K562 (cell line): ENCODE data around the gene TENT4A. TPM values are rescaled to one million over a fixed set of nuclear protein-coding genes. Genes with fewer than 3 reads are reported as not detected.

ENCODE experiments used
- ATAC-seq: fragments of 200-7000 bp; cut with Tn5 transposase; 3 replicates; pipeline ENCODE4 v1.9.1; 2020; ENCODE audit warnings: moderate library complexity
- Bru-seq: library from RNA; stranded (reverse); fragments of 400-500 nt; gene quantifications from one replicate; lab custom pipeline; 2021; lab: Mats Ljungman, UMichigan
- BruChase-seq, 2 experiments: library from RNA; stranded (reverse); fragments of 400-500 nt; gene quantifications; one replicate each; lab custom pipeline; 2021; lab: Mats Ljungman, UMichigan
- BruUV-seq: library from RNA; stranded (reverse); fragments of 400-500 nt; replicated peaks from 2 replicates; lab custom pipeline; 2021; lab: Mats Ljungman, UMichigan
- CTCF ChIA-PET: fragments of 300-600 bp; formaldehyde crosslinking; extraction: SDS; loops from one replicate; lab custom pipeline; 2021; ENCODE audit warnings: low intra/inter-chr PET ratio; lab: Yijun Ruan, JAX
- POLR2A ChIA-PET: fragments of 300-600, 350-650 bp; sonication (Branson Sonifier 250); formaldehyde crosslinking; extraction: SDS; loops from one replicate; lab custom pipeline; 2021; ENCODE audit warnings: antibody characterized with exemption, inconsistent platforms; lab: Yijun Ruan, JAX
- DNase-seq, 4 experiments: peaks; one replicate each; pipeline versions ENCODE4 v3.0.0 to v3.0.0-alpha.2; 2011 to 2018; ENCODE audit warnings: low spot score in 3 of 4, mixed read lengths in 3 of 4; ENCODE audit errors: extremely low read depth in 1 of 4
- FAIRE-seq: peaks from 2 replicates; lab custom pipeline; 2011; peaks lifted over from hg19 to GRCh38; lab: Jason Lieb, UNC
- H2AFZ ChIP-seq: 2 replicates; pipeline ENCODE4 v1.6.0; 2011; ENCODE audit warnings: low read depth, low read length, control low read depth, inconsistent platforms
- H3K27ac ChIP-seq: fragments of 200-600 bp; 3 replicates; pipeline ENCODE4 v1.8.0; 2011; ENCODE audit warnings: low read depth, mild to moderate bottlenecking, control low read depth, inconsistent platforms, low read length, moderate library complexity, mixed read lengths; ENCODE audit errors: extremely low read depth
- H3K27me3 ChIP-seq, 2 experiments: fragments of 300-600 bp in 1 of 2; 2 replicates in 1 of 2; 3 replicates in 1 of 2; pipeline versions ENCODE4 v1.6.0 to v1.8.0; 2011; ENCODE audit warnings: inconsistent platforms in 2 of 2, low read length in 2 of 2, mild to moderate bottlenecking in 1 of 2, mixed read lengths in 1 of 2, moderate library complexity in 1 of 2; ENCODE audit not compliant: control insufficient read depth in 2 of 2, insufficient read depth in 2 of 2
- H3K36me3 ChIP-seq: fragments of 300-600 bp; 3 replicates; pipeline ENCODE4 v1.8.0; 2011; ENCODE audit warnings: mild to moderate bottlenecking, low read length, inconsistent platforms; ENCODE audit not compliant: control insufficient read depth, insufficient read depth
- H3K4me1 ChIP-seq, 2 experiments: fragments of 200-600 bp in 1 of 2; replicated peaks in 1 of 2; 2 replicates in 1 of 2; 3 replicates in 1 of 2; pipeline versions ENCODE4 v1.5.1 to v1.8.0; 2011; ENCODE audit warnings: inconsistent platforms in 2 of 2, low read length in 2 of 2, mild to moderate bottlenecking in 1 of 2, mixed read lengths in 1 of 2, moderate library complexity in 1 of 2; ENCODE audit not compliant: control insufficient read depth in 2 of 2, insufficient read depth in 2 of 2
- H3K4me2 ChIP-seq: 2 replicates; pipeline ENCODE4 v1.6.1; 2011; ENCODE audit warnings: low read length, control low read depth, inconsistent platforms, mixed read lengths; ENCODE audit not compliant: insufficient read depth
- H3K4me3 ChIP-seq: fragments of 200-600 bp; sonication (generic), shearing (Covaris generic); 2 replicates; pipeline ENCODE4 v1.5.1; 2016; ENCODE audit warnings: control low read depth, inconsistent platforms
- H3K79me2 ChIP-seq: fragments of 200-600 bp; 3 replicates; pipeline ENCODE4 v1.8.0; 2011; ENCODE audit warnings: low read length, inconsistent platforms; ENCODE audit not compliant: control insufficient read depth, insufficient read depth
- H3K9ac ChIP-seq, 2 experiments: 2 replicates each; pipeline versions ENCODE4 v1.6.0 to v1.6.1; 2011; ENCODE audit warnings: low read depth in 2 of 2, low read length in 2 of 2, control low read depth in 1 of 2, inconsistent platforms in 1 of 2, mild to moderate bottlenecking in 1 of 2, mixed read lengths in 1 of 2; ENCODE audit not compliant: insufficient read depth in 1 of 2
- H3K9me1 ChIP-seq: one replicate; pipeline ENCODE4 v1.6.0; 2011; ENCODE audit warnings: inconsistent platforms, mild to moderate bottlenecking, low read length, moderate library complexity; ENCODE audit not compliant: control insufficient read depth, insufficient read depth
- H3K9me3 ChIP-seq: replicated peaks from 2 replicates; pipeline ENCODE4 v1.5.1; 2011; ENCODE audit warnings: low read depth, low read length, inconsistent platforms; ENCODE audit not compliant: control insufficient read depth, insufficient read depth
- H4K20me1 ChIP-seq: replicated peaks from 2 replicates; pipeline ENCODE4 v1.6.1; 2011; ENCODE audit warnings: low read length, inconsistent platforms, mixed read lengths; ENCODE audit not compliant: control insufficient read depth, insufficient read depth
- BHLHE40 ChIP-seq: IDR thresholded peaks from 2 replicates; pipeline ENCODE4 v1.6.1; 2011; ENCODE audit warnings: low read length, improper control_type of control experiment
- ELK1 ChIP-seq: sonication (generic); formaldehyde crosslinking; IDR thresholded peaks from 2 replicates; pipeline ENCODE4 v1.8.1; 2022; ENCODE audit warnings: missing genetic modification reagents
- FUS ChIP-seq: fragments of 200-400 bp; formaldehyde crosslinking; optimal IDR thresholded peaks from 2 replicates; pipeline ENCODE3; 2017; ENCODE audit warnings: low read depth, low read length
- KDM5B ChIP-seq: fragments of 200-600 bp; sonication (generic); IDR thresholded peaks from 2 replicates; pipeline ENCODE4 v1.6.1; 2012; ENCODE audit warnings: low read depth, mild to moderate bottlenecking, moderate library complexity, low read length, control low read depth, inconsistent platforms; ENCODE audit not compliant: insufficient replicate concordance
- PHF8 ChIP-seq: fragments of 200-600 bp; sonication (generic); IDR thresholded peaks from 2 replicates; pipeline ENCODE4 v1.6.1; 2012; ENCODE audit warnings: mixed run types, mild to moderate bottlenecking, inconsistent platforms, low read length, moderate library complexity, borderline replicate concordance
- SAFB ChIP-seq: fragments of 200-400 bp; formaldehyde crosslinking; IDR thresholded peaks from 2 replicates; pipeline ENCODE4 v1.6.1; 2017; ENCODE audit warnings: low read depth, low read length, borderline replicate concordance
- ZBTB7A ChIP-seq: IDR thresholded peaks from 2 replicates; pipeline ENCODE4 v1.6.1; 2011; ENCODE audit warnings: low read depth, mild to moderate bottlenecking, low read length, moderate library complexity, borderline replicate concordance; ENCODE audit not compliant: control insufficient read depth
- ZKSCAN1 ChIP-seq: fragments of 150-350 bp; IDR thresholded peaks from 2 replicates; pipeline ENCODE4 v1.6.1; 2016; ENCODE audit warnings: low read depth, low read length
- ZZZ3 ChIP-seq: fragments of 450-650 bp; IDR thresholded peaks from 2 replicates; pipeline ENCODE4 v1.6.1; 2016; ENCODE audit warnings: antibody characterized with exemption, mild to moderate bottlenecking, moderate library complexity
- WGBS: fragments of 100-300 bp; shearing (Covaris generic); methylation state at CpG from one replicate; pipeline ENCODE4 v1.1.6; 2016; ENCODE audit warnings: low coverage, mixed read lengths; ENCODE audit not compliant: insufficient coverage; ENCODE audit errors: missing lambda C conversion rate; 5-methylcytosine and 5-hydroxymethylcytosine counted together
- in situ Hi-C: fragments of 300-500 bp; cut with MboI; formaldehyde crosslinking; loops from 4 replicates; pipeline ENCODE4 v1.15.0; 2018; ENCODE audit warnings: inconsistent platforms, mixed read lengths
- intact Hi-C: fragments of 100-400 bp; cut with micrococcal nuclease; formaldehyde crosslinking; loops from 2 replicates; pipeline ENCODE4 v1.14.2; 2022
- long read RNA-seq, 3 experiments: library from polyadenylated mRNA in 2 of 3; library from RNA in 1 of 3; unstranded in 2 of 3; stranded (forward) in 1 of 3; transcript quantifications; one replicate each; pipeline ENCODE4 v2.0.0, GENCODE V29; 2019 to 2022
- polyA minus RNA-seq, 3 experiments: library from RNA; depleted of rRNA, polyadenylated mRNA; stranded (reverse); fragments of >200 nt; gene quantifications; 2 replicates each; pipeline ENCODE4 v1.2.3, GENCODE V29; 2011
- polyA plus RNA-seq, 8 experiments: library from polyadenylated mRNA; depleted of rRNA in 4 of 8; stranded (reverse) in 5 of 8; unstranded in 3 of 8; fragments of >200 nt; fragmentation: Nextera tagmentation in 2 of 8; fragmentation: Illumina TruSeq in 1 of 8; extraction: Ambion mirVana in 2 of 8; extraction: Trizol in 1 of 8; gene quantifications; 2 replicates each; pipeline versions ENCODE4 v1.2.1 to v1.2.3, GENCODE V29; 2011 to 2014; ENCODE audit warnings: inconsistent platforms in 1 of 8, missing spikeins in 1 of 8
- total RNA-seq, 7 experiments: library from RNA; depleted of rRNA in 6 of 7; stranded (reverse); fragments of >200 nt in 6 of 7; fragmentation: Illumina TruSeq in 2 of 7; extraction: Trizol in 2 of 7; gene quantifications; 2 replicates each; pipeline versions ENCODE4 v1.2.1 to v1.2.3, GENCODE V29; 2011 to 2021; ENCODE audit warnings: low replicate concordance in 1 of 7
- TF ChIP-seq, protein P1 (sequence below): fragments of 200-800 bp; sonication (Bioruptor generic); IDR thresholded peaks from 2 replicates; pipeline ENCODE4 v1.6.1; 2017; ENCODE audit warnings: missing genetic modification characterization, missing compliant biosample characterization

The TENT4A gene
- total RNA-seq (2011; cell fraction: chromatin; rRNA removed; ENCODE audit: low replicate concordance) = 144 and 165 TPM in 2 replicates
- total RNA-seq (2011; cell fraction: nucleolus; rRNA removed) = 58.9 and 66.3 TPM in 2 replicates
- total RNA-seq (2011; cell fraction: nucleoplasm; rRNA removed) = 88.6 and 115 TPM in 2 replicates
- total RNA-seq (2014; rRNA removed) (10.9 and 16.5 TPM in 2 replicates), total RNA-seq (2014; rRNA removed; fragmentation: Illumina TruSeq; extraction: Trizol) (11.6 and 13.0 TPM in 2 replicates), total RNA-seq (2015; rRNA removed; fragmentation: Illumina TruSeq; extraction: Trizol) (14.9 and 17.7 TPM in 2 replicates), total RNA-seq (2021) (24.0 and 26.6 TPM in 2 replicates), polyA plus RNA-seq (2011; rRNA removed) (7.4 and 8.2 TPM in 2 replicates), polyA plus RNA-seq (2014; fragmentation: Illumina TruSeq; extraction: Trizol) (25.7 and 27.3 TPM in 2 replicates), polyA plus RNA-seq (2014; fragmentation: Nextera tagmentation; extraction: Ambion mirVana) (1 to 10 TPM; 1.3 to 1.6 TPM), polyA plus RNA-seq (2014; rRNA removed) (18.8 and 20.3 TPM in 2 replicates), polyA minus RNA-seq (2011; rRNA and poly(A)+ RNA removed) (14.8 and 19.0 TPM in 2 replicates), Bru-seq, nascent RNA (percentile 89 among the genes with signal in this experiment), BruChase-seq, experiment 1, labeled RNA remaining after a 2-hour chase (percentile 96 among the genes with signal in this experiment), BruChase-seq, experiment 2, labeled RNA remaining after a 6-hour chase (percentile 96 among the genes with signal in this experiment)
- 4.4 and 5.5 TPM in 2 replicates for polyA plus RNA-seq (2011; cell fraction: cytosol; rRNA removed)
- 76.9 and 93.7 TPM in 2 replicates for polyA plus RNA-seq (2011; cell fraction: nucleus; rRNA removed)
- polyA plus RNA-seq (2012) = 14.4 and 14.7 TPM in 2 replicates
- polyA minus RNA-seq (2011; cell fraction: cytosol; rRNA and poly(A)+ RNA removed) = 7.3 and 8.5 TPM in 2 replicates
- polyA minus RNA-seq (2011; cell fraction: nucleus; rRNA and poly(A)+ RNA removed) = 41.6 and 56.6 TPM in 2 replicates
- long read RNA-seq, experiment 1, full-length matches to known transcripts = 8 of 76 reads
- long read RNA-seq, experiment 1, partial matches to known transcripts = 25 of 76 reads
- long read RNA-seq, experiment 1, other reads (novel, unspliced or antisense) = 43 of 76 reads
- long read RNA-seq, experiment 2, full-length matches to known transcripts = 3 of 16 reads
- long read RNA-seq, experiment 2, partial matches to known transcripts = 3 of 16 reads
- long read RNA-seq, experiment 2, other reads (novel, unspliced or antisense) = 10 of 16 reads
- long read RNA-seq, experiment 3, partial matches to known transcripts = 0 of 3 reads
- long read RNA-seq, experiment 3, other reads (novel, unspliced or antisense) = 3 of 3 reads

DNA sequence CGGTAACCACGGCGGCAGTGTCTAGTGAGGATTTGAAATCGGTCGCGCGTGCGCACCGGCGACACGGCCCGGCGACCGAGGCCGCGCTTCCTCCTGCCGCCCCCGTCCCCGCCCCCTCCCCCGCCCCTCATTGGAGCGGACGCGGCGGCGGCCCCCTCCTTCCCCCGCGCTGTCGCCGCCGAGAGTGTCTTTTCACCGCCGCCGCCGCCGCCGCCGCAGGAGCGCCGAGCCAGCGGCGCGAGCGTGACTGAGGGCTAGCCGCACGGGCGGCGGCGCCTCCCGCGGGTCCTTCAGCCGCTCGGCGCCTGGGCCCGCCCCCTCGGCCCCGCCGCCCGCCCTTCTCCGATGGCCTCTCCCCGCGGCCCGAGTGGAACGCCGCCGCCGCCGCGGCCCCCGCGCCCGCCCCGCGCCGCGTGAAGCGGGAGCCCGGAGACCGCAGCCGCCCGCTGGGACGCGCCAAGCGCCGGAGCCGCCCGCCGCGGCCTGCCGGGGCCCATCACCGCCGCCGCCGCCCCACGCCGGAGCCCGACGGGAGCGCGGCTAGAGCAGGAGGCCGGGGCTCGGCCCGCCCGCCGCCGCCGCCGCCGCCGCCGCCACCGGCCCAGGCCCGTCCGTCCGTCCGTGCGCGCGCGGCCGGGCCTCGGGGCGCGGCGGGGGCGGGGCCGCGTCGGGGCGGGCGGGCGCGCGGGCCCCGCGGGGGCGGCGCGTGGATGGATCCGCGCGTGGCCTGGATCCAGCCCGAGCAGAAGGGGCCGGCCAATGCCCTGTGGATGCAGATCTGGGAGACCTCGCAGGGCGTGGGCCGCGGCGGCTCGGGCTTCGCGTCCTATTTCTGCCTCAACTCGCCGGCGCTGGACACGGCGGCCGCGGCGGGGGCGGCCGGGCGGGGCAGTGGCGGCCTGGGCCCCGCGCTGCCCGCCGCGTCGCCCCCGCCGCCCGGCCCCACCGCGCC is at the start of gene TENT4A:
Gene TENT4A (plus strand): TSS at position 159 of the 952 bp plus-strand sequence. CDS start 552 bp downstream, at position 711.
- in situ Hi-C loops (no loop called here), intact Hi-C loops (loop anchor here (1.0 to 10.0 kb wide), 2 partner anchors 80 to 339 kb away; partner anchors contain the start of genes MED10, NSUN2 and SRD5A1)
- peak within 1 kb of the TSS; percentile 91 for H3K4me2 ChIP-seq
- H2AFZ ChIP-seq = peak within 1 kb of the TSS; percentile 85
- peaks cover 32% of the 10 kb centered on the region for H3K36me3 ChIP-seq
- POLR2A ChIA-PET = interaction anchor here (0.6 to 1.5 kb wide), 5 partner anchors 10 to 1714 kb away, joined by 3 to 6 read pairs (median 3); no protein-coding TSS in a partner anchor
- H3K27me3 ChIP-seq = no peaks in the 10 kb centered on the region
- H3K4me1 ChIP-seq = peaks cover 29 to 38% of the 10 kb centered on the region in 2 experiments; a peak in 4 of 5 replicates
- DNase-seq = peak; percentile 48 to 99 (median 98)
- no peak for ATAC-seq
- FAIRE-seq = no peak
- H3K4me3 ChIP-seq = peak within 1 kb of the TSS; percentile 83
- CTCF ChIA-PET = no interaction called here
- peaks cover 22% of the 10 kb centered on the region for H3K9me1 ChIP-seq
- peak within 1 kb of the TSS; percentile 95 to 96 for H3K9ac ChIP-seq
- H3K27ac ChIP-seq = peak within 1 kb of the TSS; percentile 94
- 1% methylated on average over 29 of the region's 174 CpGs for WGBS
- peaks cover 41% of the 10 kb centered on the region for H4K20me1 ChIP-seq
- H3K9me3 ChIP-seq = no peaks in the 10 kb centered on the region
- BruUV-seq = no TSS peak
- peaks cover 45% of the 10 kb centered on the region for H3K79me2 ChIP-seq
- TF ChIP-seq ZKSCAN1 = peak; percentile 2; the same call in 1 of the 2 replicates
- TF ChIP-seq ZBTB7A = peak; percentile 27; the same call in 1 of the 2 replicates
- no peak for TF ChIP-seq ZZZ3
- TF ChIP-seq BHLHE40 = peak; percentile 24; the same call in 1 of the 2 replicates
- peak; percentile 34; the same call in 1 of the 2 replicates for TF ChIP-seq PHF8
- no peak for TF ChIP-seq ELK1 (CRISPR knock-in tag)
- peak; percentile 83 for TF ChIP-seq SAFB
- no peak for TF ChIP-seq FUS
- TF ChIP-seq KDM5B = peak; percentile 20
- TF ChIP-seq, protein P1, sequence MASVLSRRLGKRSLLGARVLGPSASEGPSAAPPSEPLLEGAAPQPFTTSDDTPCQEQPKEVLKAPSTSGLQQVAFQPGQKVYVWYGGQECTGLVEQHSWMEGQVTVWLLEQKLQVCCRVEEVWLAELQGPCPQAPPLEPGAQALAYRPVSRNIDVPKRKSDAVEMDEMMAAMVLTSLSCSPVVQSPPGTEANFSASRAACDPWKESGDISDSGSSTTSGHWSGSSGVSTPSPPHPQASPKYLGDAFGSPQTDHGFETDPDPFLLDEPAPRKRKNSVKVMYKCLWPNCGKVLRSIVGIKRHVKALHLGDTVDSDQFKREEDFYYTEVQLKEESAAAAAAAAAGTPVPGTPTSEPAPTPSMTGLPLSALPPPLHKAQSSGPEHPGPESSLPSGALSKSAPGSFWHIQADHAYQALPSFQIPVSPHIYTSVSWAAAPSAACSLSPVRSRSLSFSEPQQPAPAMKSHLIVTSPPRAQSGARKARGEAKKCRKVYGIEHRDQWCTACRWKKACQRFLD = no peak
